Suprapubic skin (tissue), 4 donors: ENCODE results near the gene GRB14.

Experiments used
- POLR2A ChIP-seq, 2 donors: fragments of 450-650 bp; IDR thresholded peaks; one replicate each; pipeline ENCODE4 v1.6.1; 2017; ENCODE audit warnings: antibody characterized with exemption in 2 of 2, mild to moderate bottlenecking in 2 of 2, moderate library complexity in 2 of 2
- POLR2AphosphoS5 ChIP-seq, 3 donors: sonication (generic); formaldehyde crosslinking; IDR thresholded peaks; one replicate each; pipeline ENCODE4 v1.6.1; 2017; ENCODE audit warnings: antibody characterized with exemption in 3 of 3
- TF ChIP-seq, protein P1 (sequence below), 2 donors: fragments of 200-600 bp in 1 of 2; fragments of 450-650 bp in 1 of 2; sonication (generic) in 1 of 2; IDR thresholded peaks; one replicate each; pipeline ENCODE4 v1.5.1; 2016 to 2019; ENCODE audit warnings: antibody characterized with exemption in 2 of 2, mild to moderate bottlenecking in 1 of 2, moderate library complexity in 1 of 2

GRCh38 chr2:164479460-164479859, 141.8 kb downstream of the GRB14 start:
- TF ChIP-seq POLR2AphosphoS5 (IDR thresholded peaks at IDR 0.05), result no peak
- TF ChIP-seq, protein P1, sequence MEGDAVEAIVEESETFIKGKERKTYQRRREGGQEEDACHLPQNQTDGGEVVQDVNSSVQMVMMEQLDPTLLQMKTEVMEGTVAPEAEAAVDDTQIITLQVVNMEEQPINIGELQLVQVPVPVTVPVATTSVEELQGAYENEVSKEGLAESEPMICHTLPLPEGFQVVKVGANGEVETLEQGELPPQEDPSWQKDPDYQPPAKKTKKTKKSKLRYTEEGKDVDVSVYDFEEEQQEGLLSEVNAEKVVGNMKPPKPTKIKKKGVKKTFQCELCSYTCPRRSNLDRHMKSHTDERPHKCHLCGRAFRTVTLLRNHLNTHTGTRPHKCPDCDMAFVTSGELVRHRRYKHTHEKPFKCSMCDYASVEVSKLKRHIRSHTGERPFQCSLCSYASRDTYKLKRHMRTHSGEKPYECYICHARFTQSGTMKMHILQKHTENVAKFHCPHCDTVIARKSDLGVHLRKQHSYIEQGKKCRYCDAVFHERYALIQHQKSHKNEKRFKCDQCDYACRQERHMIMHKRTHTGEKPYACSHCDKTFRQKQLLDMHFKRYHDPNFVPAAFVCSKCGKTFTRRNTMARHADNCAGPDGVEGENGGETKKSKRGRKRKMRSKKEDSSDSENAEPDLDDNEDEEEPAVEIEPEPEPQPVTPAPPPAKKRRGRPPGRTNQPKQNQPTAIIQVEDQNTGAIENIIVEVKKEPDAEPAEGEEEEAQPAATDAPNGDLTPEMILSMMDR (IDR thresholded peaks at IDR 0.05), result no peak
- no peak for TF ChIP-seq POLR2A (IDR thresholded peaks at IDR 0.05)
